HEK293 (cell line): ENCODE results near the gene ASPSCR1.
A peak's percentile ranks its signal among the peaks of the same experiment; 100 is the strongest.

Source experiments
- CTCF ChIA-PET: fragments of 350-600 bp; formaldehyde crosslinking; extraction: SDS; loops from one replicate; lab custom pipeline; 2021; ENCODE audit warnings: antibody characterized with exemption; lab: Yijun Ruan, JAX
- POLR2A ChIA-PET: fragments of 300-600 bp; formaldehyde crosslinking; extraction: SDS; loops from one replicate; lab custom pipeline; 2020; ENCODE audit warnings: antibody characterized with exemption, inconsistent platforms; lab: Yijun Ruan, JAX
- H3K27ac ChIP-seq: fragments of 200-500 bp; sonication (Bioruptor generic); 2 replicates; pipeline ENCODE4 v1.5.1; 2014; ENCODE audit warnings: low read depth, low read length, control low read depth, inconsistent platforms; ENCODE audit errors: extremely low read depth
- H3K36me3 ChIP-seq, 2 experiments: fragments of 200-500 bp in 1 of 2; sonication (Bioruptor generic) in 1 of 2; 1 replicate in 1 of 2; 2 replicates in 1 of 2; pipeline ENCODE4 v1.5.1; 2014 to 2017; ENCODE audit warnings: inconsistent platforms in 2 of 2, low read length in 2 of 2; ENCODE audit not compliant: control insufficient read depth in 2 of 2, insufficient read depth in 1 of 2
- H3K4me1 ChIP-seq: fragments of 200-500 bp; sonication (Bioruptor generic); 2 replicates; pipeline ENCODE4 v1.5.1; 2014; ENCODE audit warnings: mild to moderate bottlenecking, low read length, inconsistent platforms; ENCODE audit not compliant: control insufficient read depth, insufficient read depth
- H3K4me3 ChIP-seq: 2 replicates; pipeline ENCODE4 v1.5.1; 2011; ENCODE audit warnings: low read depth, mild to moderate bottlenecking, control low read depth, low read length, moderate library complexity
- H3K9me3 ChIP-seq: fragments of 200-500 bp; sonication (Bioruptor generic); 2 replicates; pipeline ENCODE4 v1.5.1; 2014; ENCODE audit warnings: low read depth, low read length, inconsistent platforms; ENCODE audit not compliant: control insufficient read depth, insufficient read depth
- INSM2 ChIP-seq: fragments of 450-650 bp; formaldehyde crosslinking; IDR thresholded peaks from 2 replicates; pipeline ENCODE4 v1.5.1; 2016; ENCODE audit warnings: missing biosample characterization, missing genetic modification characterization
- KLF10 ChIP-seq: fragments of 450-650 bp; IDR thresholded peaks from 2 replicates; pipeline ENCODE4 v1.5.1; 2018; ENCODE audit warnings: missing biosample characterization, mild to moderate bottlenecking, missing genetic modification characterization
- ZBTB20 ChIP-seq: fragments of 450-650 bp; formaldehyde crosslinking; IDR thresholded peaks from 2 replicates; pipeline ENCODE4 v1.5.1; 2016; ENCODE audit warnings: missing biosample characterization, missing genetic modification characterization
- ZFP41 ChIP-seq: fragments of 450-650 bp; formaldehyde crosslinking; IDR thresholded peaks from 2 replicates; pipeline ENCODE4 v1.5.1; 2016; ENCODE audit warnings: missing biosample characterization, missing genetic modification characterization, borderline replicate concordance
- ZFP69B ChIP-seq: fragments of 450-650 bp; formaldehyde crosslinking; IDR thresholded peaks from 2 replicates; pipeline ENCODE4 v1.5.1; 2016; ENCODE audit warnings: missing biosample characterization, missing genetic modification characterization
- ZIC2 ChIP-seq: fragments of 450-650 bp; formaldehyde crosslinking; IDR thresholded peaks from 2 replicates; pipeline ENCODE4 v1.5.1; 2016; ENCODE audit warnings: missing biosample characterization, missing genetic modification characterization
- ZNF184 ChIP-seq: fragments of 450-650 bp; IDR thresholded peaks from 2 replicates; pipeline ENCODE4 v1.5.1; 2018; ENCODE audit warnings: missing biosample characterization, mild to moderate bottlenecking, missing genetic modification characterization
- ZNF2 ChIP-seq: fragments of 450-650 bp; formaldehyde crosslinking; IDR thresholded peaks from 2 replicates; pipeline ENCODE4 v1.5.1; 2016; ENCODE audit warnings: missing biosample characterization, missing genetic modification characterization
- ZNF223 ChIP-seq: fragments of 450-650 bp; formaldehyde crosslinking; IDR thresholded peaks from 2 replicates; pipeline ENCODE4 v1.5.1; 2016; ENCODE audit warnings: missing biosample characterization, missing genetic modification characterization
- ZNF324 ChIP-seq: fragments of 450-650 bp; formaldehyde crosslinking; IDR thresholded peaks from 2 replicates; pipeline ENCODE4 v1.5.1; 2016; ENCODE audit warnings: missing biosample characterization, missing genetic modification characterization
- ZNF354C ChIP-seq: fragments of 450-650 bp; formaldehyde crosslinking; IDR thresholded peaks from 2 replicates; pipeline ENCODE4 v1.5.1; 2016; ENCODE audit warnings: missing biosample characterization, missing genetic modification characterization, low read depth, borderline replicate concordance
- ZNF600 ChIP-seq: fragments of 450-650 bp; formaldehyde crosslinking; IDR thresholded peaks from 2 replicates; pipeline ENCODE4 v1.5.1; 2016; ENCODE audit warnings: missing biosample characterization, missing genetic modification characterization
- ZNF629 ChIP-seq: fragments of 450-650 bp; formaldehyde crosslinking; IDR thresholded peaks from 2 replicates; pipeline ENCODE4 v1.5.1; 2017; ENCODE audit warnings: missing biosample characterization, missing genetic modification characterization
- ZNF837 ChIP-seq: fragments of 450-650 bp; formaldehyde crosslinking; IDR thresholded peaks from 2 replicates; pipeline ENCODE4 v1.5.1; 2016; ENCODE audit warnings: missing biosample characterization, missing genetic modification characterization
- TF ChIP-seq, protein P1 (sequence below): fragments of 450-650 bp; formaldehyde crosslinking; IDR thresholded peaks from 2 replicates; pipeline ENCODE4 v1.5.1; 2016; ENCODE audit warnings: missing biosample characterization, missing genetic modification characterization

The ASPSCR1 gene

DNA sequence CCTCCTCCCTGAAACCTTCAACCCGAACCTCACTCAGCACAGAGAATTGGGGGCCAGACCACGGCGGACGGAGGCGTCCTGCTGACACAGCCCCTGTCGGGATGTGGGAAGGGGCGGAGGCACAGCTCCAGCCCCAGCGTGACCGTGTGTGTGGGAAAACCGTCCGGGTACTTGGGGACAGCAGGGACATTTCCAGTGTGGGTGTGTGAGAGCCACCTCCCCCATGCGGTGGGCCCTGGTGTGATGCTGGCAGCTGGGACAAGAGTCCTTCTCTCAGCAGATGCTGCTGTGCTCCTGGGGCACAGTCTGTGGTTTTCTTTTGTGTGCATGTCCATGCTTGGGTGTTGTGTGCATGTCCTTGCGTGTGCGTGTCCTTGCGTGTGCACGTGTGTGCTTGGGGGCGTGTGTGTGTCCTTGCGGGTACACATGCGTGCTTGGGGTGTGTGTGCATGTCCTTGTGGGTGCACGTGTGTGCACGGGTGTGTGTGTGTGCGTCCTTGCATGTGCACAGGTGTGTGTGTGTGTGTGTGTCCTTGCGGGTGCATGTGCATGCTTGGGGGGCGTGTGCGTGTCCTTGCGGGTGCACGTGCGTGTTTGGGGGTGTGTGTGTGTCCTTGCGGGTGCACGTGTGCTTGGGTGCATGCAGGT lies 28.4 kb downstream of the ASPSCR1 start (continued):
- no peak for TF ChIP-seq INSM2 (tag by site-specific recombination)
- TF ChIP-seq KLF10 (tag by site-specific recombination): no peak
- TF ChIP-seq, protein P1, sequence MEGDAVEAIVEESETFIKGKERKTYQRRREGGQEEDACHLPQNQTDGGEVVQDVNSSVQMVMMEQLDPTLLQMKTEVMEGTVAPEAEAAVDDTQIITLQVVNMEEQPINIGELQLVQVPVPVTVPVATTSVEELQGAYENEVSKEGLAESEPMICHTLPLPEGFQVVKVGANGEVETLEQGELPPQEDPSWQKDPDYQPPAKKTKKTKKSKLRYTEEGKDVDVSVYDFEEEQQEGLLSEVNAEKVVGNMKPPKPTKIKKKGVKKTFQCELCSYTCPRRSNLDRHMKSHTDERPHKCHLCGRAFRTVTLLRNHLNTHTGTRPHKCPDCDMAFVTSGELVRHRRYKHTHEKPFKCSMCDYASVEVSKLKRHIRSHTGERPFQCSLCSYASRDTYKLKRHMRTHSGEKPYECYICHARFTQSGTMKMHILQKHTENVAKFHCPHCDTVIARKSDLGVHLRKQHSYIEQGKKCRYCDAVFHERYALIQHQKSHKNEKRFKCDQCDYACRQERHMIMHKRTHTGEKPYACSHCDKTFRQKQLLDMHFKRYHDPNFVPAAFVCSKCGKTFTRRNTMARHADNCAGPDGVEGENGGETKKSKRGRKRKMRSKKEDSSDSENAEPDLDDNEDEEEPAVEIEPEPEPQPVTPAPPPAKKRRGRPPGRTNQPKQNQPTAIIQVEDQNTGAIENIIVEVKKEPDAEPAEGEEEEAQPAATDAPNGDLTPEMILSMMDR (tag by site-specific recombination): no peak

DNA sequence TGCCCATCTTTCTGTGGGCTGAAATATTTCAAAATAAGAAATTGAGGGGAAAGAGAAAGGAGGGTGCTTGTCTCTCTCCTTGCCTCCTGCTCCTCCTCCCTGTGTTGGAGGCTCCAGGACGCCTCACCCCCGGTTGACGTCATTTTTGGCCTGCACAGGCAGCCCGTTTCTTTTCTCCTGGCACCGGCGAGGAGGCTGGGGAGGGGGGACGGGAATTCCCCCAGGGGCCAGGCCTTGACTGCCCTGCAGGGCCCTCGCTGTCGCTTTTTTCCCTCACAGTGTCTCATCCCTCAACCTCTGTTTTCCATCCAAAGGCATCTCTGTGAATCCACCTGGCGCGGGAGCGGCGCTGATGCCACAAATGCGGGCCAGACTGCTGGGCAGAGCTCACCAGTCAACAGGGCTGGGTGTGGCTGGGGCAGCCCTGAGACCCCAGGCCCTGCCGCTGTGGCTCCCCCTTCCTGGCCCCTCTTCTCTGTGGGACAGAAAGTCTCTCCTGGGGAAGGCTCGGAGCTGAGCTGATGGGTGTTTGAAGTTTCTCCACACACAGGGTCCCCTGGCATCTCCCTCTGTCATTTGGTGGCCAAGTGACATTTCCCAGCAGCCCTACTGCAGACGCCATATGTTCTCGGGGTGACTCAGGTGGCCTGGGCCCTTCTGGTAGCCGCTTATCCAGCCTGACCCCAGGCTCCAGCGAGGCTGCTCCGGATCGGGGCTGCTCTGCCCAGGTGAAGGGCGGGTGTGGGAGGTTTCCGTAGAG lies 29.2 kb downstream of the ASPSCR1 start:
- Histone ChIP-seq H3K4me3 (no peak overlapping the region), H3K9me3 (no peaks in the 10 kb centered on the region), H3K36me3 (peaks cover 0 to 1% of the 10 kb centered on the region in 2 experiments; a peak in 1 of 3 replicates), H3K4me1 (peaks cover 6% of the 10 kb centered on the region; the same call in 1 of the 2 replicates), H3K27ac (no peak overlapping the region)
- CTCF ChIA-PET: no interaction called here
- peak; percentile 38; the same call in 1 of the 2 replicates for TF ChIP-seq ZNF629 (tag by site-specific recombination)
- no peak for TF ChIP-seq ZNF837
- POLR2A ChIA-PET: no interaction called here

GRCh38 chr17:82007228-82007494 lies 29.7 kb downstream of the ASPSCR1 start:
- Histone ChIP-seq H3K4me3 (no peak overlapping the region), H3K27ac (no peak overlapping the region), H3K9me3 (no peaks in the 10 kb centered on the region), H3K36me3 (peaks cover 0 to 5% of the 10 kb centered on the region in 2 experiments; a peak in 1 of 3 replicates), H3K4me1 (peaks cover 6% of the 10 kb centered on the region; the same call in 1 of the 2 replicates)
- CTCF ChIA-PET: interaction anchor here (4.7 kb wide), 1 partner anchor 14 kb away, joined by 30 read pairs; no protein-coding TSS in a partner anchor
- POLR2A ChIA-PET: interaction anchor here (1.0 kb wide), 1 partner anchor 13 kb away, joined by 3 read pairs; no protein-coding TSS in a partner anchor
- no peak for TF ChIP-seq ZNF354C (tag by site-specific recombination)
- no peak for TF ChIP-seq ZFP41
- TF ChIP-seq ZNF324 (tag by site-specific recombination): no peak
- TF ChIP-seq ZNF223 (tag by site-specific recombination): no peak
- no peak for TF ChIP-seq ZNF837
- TF ChIP-seq ZNF184 (tag by site-specific recombination): no peak
- TF ChIP-seq ZBTB20 (tag by site-specific recombination): no peak

DNA sequence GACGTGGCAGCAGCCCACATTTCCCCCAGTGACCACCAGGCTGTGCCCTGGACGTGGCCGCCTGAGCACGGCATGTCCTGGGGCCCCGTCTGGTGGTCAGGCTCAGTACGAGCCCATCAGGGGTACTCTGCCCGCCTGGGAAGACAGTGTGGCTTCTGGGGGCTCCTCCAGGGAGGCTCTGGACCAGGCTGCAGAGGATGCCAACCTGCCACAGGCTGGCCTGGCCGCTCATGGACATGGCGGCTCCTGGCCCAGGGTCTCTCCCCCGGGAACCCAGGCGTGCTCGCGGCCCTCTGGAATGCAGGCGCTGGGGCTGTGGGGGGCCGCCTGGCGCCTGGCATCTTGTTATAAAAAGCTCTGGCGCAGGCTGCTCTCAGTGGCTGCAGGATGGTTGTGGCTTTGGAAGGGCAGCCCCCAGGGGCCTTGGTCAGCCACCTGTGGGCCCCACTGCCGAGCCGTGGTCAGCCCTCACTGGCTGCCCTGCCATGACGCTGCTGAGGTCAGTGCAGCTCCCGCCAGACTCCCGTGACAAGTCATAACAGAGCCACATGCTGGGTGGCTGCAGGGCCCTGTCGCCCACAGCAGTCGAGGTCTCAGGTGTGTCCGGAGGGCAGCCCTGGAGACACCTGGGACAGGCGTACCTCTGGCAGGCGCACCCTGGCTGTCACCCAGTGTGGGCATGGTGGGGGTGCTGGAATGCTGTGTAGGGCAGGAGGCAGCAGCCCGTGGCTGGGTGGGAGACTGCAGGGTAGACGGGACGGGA lies 30.2 kb downstream of the ASPSCR1 start:
- TF ChIP-seq ZNF2 (tag by site-specific recombination) (no peak), ZNF837 (no peak), ZFP69B (peak; percentile 42; the same call in 1 of the 2 replicates), ZFP41 (no peak), ZIC2 (tag by site-specific recombination) (0 out of 2 replicates have a peak, but pooled peaks have one; percentile 8), ZNF600 (tag by site-specific recombination) (peak; percentile 31; the same call in 1 of the 2 replicates)
- CTCF ChIA-PET: interaction anchor here (1.5 to 4.7 kb wide), 2 partner anchors 13 to 48 kb away, joined by 8 to 30 read pairs; no protein-coding TSS in a partner anchor
- peaks cover 6% of the 10 kb centered on the region; the same call in 1 of the 2 replicates for H3K4me1 ChIP-seq
- no peaks in the 10 kb centered on the region for H3K9me3 ChIP-seq
- H3K36me3 ChIP-seq: peaks cover 0 to 5% of the 10 kb centered on the region in 2 experiments; a peak in 1 of 3 replicates
- no peak overlapping the region for H3K27ac ChIP-seq
- H3K4me3 ChIP-seq: no peak overlapping the region
- POLR2A ChIA-PET: interaction anchor here (1.0 kb wide), 1 partner anchor 12 kb away, joined by 3 read pairs; no protein-coding TSS in a partner anchor
